ENCODE measurements around the gene PHF11.

DNA sequence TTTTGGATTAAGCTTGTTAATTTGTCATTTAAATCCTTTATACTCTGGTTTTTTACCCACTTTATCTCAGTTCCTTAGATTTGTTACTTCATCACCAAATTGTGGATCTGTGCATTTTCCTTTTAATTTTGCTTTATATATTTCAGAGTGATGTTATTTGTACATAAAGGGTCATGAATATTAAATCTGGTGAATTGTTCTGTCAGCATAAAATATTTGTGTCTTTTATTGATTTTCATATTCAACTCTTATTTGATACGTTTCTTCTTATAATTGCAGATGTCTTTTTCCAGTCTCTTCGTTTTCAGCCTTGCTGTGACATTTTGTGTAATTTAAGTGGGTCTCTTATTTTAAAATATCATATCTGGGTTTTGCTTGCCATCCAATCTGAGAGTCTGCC lies 47.0 kb upstream of the PHF11 start:
- TF ChIP-seq, protein P1, sequence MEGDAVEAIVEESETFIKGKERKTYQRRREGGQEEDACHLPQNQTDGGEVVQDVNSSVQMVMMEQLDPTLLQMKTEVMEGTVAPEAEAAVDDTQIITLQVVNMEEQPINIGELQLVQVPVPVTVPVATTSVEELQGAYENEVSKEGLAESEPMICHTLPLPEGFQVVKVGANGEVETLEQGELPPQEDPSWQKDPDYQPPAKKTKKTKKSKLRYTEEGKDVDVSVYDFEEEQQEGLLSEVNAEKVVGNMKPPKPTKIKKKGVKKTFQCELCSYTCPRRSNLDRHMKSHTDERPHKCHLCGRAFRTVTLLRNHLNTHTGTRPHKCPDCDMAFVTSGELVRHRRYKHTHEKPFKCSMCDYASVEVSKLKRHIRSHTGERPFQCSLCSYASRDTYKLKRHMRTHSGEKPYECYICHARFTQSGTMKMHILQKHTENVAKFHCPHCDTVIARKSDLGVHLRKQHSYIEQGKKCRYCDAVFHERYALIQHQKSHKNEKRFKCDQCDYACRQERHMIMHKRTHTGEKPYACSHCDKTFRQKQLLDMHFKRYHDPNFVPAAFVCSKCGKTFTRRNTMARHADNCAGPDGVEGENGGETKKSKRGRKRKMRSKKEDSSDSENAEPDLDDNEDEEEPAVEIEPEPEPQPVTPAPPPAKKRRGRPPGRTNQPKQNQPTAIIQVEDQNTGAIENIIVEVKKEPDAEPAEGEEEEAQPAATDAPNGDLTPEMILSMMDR (tag by site-specific recombination; IDR thresholded peaks at IDR 0.05): no peak
- TF ChIP-seq, protein P2, sequence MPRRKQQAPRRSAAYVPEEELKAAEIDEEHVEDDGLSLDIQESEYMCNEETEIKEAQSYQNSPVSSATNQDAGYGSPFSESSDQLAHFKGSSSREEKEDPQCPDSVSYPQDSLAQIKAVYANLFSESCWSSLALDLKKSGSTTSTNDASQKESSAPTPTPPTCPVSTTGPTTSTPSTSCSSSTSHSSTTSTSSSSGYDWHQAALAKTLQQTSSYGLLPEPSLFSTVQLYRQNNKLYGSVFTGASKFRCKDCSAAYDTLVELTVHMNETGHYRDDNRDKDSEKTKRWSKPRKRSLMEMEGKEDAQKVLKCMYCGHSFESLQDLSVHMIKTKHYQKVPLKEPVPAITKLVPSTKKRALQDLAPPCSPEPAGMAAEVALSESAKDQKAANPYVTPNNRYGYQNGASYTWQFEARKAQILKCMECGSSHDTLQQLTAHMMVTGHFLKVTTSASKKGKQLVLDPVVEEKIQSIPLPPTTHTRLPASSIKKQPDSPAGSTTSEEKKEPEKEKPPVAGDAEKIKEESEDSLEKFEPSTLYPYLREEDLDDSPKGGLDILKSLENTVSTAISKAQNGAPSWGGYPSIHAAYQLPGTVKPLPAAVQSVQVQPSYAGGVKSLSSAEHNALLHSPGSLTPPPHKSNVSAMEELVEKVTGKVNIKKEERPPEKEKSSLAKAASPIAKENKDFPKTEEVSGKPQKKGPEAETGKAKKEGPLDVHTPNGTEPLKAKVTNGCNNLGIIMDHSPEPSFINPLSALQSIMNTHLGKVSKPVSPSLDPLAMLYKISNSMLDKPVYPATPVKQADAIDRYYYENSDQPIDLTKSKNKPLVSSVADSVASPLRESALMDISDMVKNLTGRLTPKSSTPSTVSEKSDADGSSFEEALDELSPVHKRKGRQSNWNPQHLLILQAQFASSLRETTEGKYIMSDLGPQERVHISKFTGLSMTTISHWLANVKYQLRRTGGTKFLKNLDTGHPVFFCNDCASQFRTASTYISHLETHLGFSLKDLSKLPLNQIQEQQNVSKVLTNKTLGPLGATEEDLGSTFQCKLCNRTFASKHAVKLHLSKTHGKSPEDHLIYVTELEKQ (tag by site-specific recombination; IDR thresholded peaks at IDR 0.05; ENCODE audit: borderline replicate concordance): no peak
- TF ChIP-seq GFI1B (tag by site-specific recombination; IDR thresholded peaks at IDR 0.05) (no peak), ZNF24 (tag by site-specific recombination; IDR thresholded peaks at IDR 0.05) (no peak), ZNF791 (tag by site-specific recombination; IDR thresholded peaks at IDR 0.05) (no peak), ZNF202 (tag by site-specific recombination; IDR thresholded peaks at IDR 0.05; ENCODE audit: borderline replicate concordance) (no peak), ZNF416 (tag by site-specific recombination; IDR thresholded peaks at IDR 0.05) (no peak), ZNF19 (tag by site-specific recombination; IDR thresholded peaks at IDR 0.05; ENCODE audit: low read depth) (no peak)
- TF ChIP-seq, protein P3, sequence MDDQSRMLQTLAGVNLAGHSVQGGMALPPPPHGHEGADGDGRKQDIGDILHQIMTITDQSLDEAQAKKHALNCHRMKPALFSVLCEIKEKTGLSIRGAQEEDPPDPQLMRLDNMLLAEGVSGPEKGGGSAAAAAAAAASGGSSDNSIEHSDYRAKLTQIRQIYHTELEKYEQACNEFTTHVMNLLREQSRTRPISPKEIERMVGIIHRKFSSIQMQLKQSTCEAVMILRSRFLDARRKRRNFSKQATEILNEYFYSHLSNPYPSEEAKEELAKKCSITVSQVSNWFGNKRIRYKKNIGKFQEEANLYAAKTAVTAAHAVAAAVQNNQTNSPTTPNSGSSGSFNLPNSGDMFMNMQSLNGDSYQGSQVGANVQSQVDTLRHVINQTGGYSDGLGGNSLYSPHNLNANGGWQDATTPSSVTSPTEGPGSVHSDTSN (CRISPR knock-in tag; IDR thresholded peaks at IDR 0.05): no peak
- TF ChIP-seq, protein P4, sequence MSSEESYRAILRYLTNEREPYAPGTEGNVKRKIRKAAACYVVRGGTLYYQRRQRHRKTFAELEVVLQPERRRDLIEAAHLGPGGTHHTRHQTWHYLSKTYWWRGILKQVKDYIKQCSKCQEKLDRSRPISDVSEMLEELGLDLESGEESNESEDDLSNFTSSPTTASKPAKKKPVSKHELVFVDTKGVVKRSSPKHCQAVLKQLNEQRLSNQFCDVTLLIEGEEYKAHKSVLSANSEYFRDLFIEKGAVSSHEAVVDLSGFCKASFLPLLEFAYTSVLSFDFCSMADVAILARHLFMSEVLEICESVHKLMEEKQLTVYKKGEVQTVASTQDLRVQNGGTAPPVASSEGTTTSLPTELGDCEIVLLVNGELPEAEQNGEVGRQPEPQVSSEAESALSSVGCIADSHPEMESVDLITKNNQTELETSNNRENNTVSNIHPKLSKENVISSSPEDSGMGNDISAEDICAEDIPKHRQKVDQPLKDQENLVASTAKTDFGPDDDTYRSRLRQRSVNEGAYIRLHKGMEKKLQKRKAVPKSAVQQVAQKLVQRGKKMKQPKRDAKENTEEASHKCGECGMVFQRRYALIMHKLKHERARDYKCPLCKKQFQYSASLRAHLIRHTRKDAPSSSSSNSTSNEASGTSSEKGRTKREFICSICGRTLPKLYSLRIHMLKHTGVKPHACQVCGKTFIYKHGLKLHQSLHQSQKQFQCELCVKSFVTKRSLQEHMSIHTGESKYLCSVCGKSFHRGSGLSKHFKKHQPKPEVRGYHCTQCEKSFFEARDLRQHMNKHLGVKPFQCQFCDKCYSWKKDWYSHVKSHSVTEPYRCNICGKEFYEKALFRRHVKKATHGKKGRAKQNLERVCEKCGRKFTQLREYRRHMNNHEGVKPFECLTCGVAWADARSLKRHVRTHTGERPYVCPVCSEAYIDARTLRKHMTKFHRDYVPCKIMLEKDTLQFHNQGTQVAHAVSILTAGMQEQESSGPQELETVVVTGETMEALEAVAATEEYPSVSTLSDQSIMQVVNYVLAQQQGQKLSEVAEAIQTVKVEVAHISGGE (tag by site-specific recombination; conservative IDR thresholded peaks at IDR 0.05; ENCODE audit: low read depth): no peak
- TF ChIP-seq, protein P5, sequence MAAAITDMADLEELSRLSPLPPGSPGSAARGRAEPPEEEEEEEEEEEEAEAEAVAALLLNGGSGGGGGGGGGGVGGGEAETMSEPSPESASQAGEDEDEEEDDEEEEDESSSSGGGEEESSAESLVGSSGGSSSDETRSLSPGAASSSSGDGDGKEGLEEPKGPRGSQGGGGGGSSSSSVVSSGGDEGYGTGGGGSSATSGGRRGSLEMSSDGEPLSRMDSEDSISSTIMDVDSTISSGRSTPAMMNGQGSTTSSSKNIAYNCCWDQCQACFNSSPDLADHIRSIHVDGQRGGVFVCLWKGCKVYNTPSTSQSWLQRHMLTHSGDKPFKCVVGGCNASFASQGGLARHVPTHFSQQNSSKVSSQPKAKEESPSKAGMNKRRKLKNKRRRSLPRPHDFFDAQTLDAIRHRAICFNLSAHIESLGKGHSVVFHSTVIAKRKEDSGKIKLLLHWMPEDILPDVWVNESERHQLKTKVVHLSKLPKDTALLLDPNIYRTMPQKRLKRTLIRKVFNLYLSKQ (tag by site-specific recombination; IDR thresholded peaks at IDR 0.05; ENCODE audit: borderline replicate concordance): no peak
- TF ChIP-seq, protein P6, sequence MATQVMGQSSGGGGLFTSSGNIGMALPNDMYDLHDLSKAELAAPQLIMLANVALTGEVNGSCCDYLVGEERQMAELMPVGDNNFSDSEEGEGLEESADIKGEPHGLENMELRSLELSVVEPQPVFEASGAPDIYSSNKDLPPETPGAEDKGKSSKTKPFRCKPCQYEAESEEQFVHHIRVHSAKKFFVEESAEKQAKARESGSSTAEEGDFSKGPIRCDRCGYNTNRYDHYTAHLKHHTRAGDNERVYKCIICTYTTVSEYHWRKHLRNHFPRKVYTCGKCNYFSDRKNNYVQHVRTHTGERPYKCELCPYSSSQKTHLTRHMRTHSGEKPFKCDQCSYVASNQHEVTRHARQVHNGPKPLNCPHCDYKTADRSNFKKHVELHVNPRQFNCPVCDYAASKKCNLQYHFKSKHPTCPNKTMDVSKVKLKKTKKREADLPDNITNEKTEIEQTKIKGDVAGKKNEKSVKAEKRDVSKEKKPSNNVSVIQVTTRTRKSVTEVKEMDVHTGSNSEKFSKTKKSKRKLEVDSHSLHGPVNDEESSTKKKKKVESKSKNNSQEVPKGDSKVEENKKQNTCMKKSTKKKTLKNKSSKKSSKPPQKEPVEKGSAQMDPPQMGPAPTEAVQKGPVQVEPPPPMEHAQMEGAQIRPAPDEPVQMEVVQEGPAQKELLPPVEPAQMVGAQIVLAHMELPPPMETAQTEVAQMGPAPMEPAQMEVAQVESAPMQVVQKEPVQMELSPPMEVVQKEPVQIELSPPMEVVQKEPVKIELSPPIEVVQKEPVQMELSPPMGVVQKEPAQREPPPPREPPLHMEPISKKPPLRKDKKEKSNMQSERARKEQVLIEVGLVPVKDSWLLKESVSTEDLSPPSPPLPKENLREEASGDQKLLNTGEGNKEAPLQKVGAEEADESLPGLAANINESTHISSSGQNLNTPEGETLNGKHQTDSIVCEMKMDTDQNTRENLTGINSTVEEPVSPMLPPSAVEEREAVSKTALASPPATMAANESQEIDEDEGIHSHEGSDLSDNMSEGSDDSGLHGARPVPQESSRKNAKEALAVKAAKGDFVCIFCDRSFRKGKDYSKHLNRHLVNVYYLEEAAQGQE (tag by site-specific recombination; IDR thresholded peaks at IDR 0.05): no peak
